HG02938 (cell line): ENCODE data around the gene TP53TG5.

Experiments
- ATAC-seq: cut with Tn5 transposase; IDR thresholded peaks from one replicate; pipeline ENCODE4 v1.9.1; 2021; ENCODE audit warnings: mild to moderate bottlenecking, moderate library complexity; ENCODE audit not compliant: unreplicated experiment

The TP53TG5 gene

DNA sequence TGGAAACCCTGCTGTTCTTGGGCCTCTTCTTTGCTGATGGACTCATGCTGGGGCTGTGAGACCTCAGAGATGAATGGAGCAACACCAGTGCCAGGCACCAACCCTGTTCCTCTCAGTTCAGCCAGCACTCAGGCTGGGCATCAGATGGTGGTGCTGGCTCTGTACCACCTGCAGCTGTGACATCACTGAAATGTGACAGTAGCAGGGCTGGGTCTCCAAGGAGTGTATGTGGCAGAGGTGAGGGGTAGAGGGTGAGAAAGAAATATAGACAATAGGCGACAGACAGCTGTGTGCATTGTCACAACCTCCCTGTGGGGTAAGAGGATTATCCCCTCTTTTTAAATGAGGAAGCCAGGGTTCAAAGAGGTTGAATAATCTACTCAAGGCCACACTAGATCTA lies at the start of gene TP53TG5:
TSS of gene TP53TG5 (minus strand) at position 135 of the 400 bp plus-strand sequence. CDS start at position 46, 89 bp downstream.
- ATAC-seq, result no peak

DNA sequence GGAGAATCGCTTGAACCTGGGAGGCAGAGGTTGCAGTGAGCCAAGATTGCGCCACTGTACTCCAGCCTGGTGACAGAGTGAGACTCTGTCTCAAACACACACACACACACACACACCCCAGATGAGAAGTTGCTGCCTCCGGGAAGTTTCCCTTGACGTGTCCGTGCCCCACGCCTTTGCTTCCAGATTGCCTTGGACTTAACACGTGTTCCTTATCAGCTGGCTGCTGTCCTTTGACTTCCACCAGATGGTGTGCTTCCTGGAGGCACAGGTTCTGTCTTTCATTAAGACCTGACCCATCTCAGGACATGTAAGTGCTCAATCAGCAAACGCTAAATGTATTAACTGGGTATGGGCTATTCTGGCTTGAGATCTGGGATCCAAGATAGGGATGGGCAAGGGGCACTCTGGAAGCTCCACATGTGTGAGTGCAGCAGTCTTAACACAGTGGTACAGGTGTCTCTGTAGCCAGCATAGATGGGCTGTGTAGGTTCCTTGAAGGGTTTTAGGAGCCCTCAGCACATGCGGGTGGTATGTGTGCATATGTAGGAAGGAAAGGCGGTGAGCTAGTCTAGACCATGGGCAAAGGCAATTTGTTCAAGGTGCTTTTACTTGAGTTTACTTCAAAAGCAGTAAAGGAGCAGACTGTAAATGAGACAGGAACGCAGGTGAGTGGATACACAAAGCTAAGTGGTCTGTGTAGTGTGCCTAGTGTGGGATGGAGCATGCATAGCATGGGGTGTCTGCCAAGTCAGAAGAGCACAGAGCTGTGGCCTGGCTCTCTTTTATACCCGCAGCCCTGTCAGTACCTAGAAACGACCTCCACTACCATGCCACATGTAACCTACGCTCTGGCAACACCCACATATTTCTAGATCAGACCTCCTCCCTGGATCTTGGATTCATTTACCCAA lies 49.4 kb upstream of the TP53TG5 start:
- no peak for ATAC-seq

DNA sequence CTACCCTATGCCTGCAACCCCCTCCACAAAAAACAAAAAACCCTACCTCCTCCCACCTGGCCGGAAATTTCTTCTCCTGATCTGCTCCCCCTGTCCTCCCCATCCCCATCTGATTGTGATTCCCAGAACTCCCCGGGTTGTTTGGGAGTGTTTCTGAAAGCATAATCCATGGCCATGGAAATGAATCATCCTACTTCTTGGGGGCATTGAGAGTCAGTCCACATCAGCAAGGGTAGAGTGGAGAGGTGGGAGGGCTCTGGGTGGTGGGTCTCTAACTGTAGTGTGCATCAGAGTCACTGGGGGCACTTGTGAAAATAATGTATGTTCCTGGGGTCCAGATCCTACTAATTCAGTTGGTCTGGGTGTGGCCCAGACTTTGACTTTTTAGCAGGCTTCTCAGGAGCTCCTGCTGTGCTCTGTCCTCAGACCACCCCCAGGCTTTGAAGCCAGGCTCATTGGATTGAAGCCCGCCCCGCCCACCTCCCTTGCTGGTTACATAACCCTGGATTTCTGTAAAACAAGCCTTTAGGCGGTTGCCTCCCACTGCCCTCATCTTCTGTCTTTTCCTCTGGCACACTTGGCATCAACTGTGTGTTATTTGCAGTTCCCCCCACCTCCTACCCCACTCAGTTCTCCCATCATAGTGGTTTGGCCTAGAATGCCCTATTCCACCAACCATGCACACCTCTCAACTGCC lies 48.3 kb upstream of the TP53TG5 start:
- ATAC-seq, result no peak

DNA sequence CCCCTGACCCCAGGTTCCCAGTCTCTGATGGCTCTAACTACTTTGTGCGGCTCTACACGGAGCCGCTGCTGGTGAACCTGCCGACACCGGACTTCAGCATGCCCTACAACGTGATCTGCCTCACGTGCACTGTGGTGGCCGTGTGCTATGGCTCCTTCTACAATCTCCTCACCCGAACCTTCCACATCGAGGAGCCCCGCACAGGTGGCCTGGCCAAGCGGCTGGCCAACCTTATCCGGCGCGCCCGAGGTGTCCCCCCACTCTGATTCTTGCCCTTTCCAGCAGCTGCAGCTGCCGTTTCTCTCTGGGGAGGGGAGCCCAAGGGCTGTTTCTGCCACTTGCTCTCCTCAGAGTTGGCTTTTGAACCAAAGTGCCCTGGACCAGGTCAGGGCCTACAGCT lies 47.4 kb upstream of the TP53TG5 start:
- ATAC-seq, result no peak

DNA sequence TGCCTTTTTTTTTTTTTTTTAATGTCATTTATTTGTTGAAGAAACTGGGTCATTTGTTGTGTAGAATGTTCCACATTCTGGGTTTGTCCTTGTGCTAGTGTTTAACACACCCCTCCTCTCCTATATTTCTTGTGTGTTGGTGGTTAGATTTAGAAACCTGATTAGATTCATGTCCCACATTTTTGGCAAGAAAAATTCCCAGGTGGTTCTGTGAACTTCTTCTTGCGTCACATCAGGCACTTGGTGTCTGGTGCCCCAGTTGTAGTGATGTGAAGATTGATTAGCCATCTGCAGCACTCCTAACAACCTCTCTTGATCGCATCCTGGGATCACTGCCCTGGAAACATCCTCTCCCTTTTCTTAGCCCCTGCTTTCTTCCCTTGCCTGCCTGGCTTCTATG lies 45.6 kb upstream of the TP53TG5 start:
- no peak for ATAC-seq

DNA sequence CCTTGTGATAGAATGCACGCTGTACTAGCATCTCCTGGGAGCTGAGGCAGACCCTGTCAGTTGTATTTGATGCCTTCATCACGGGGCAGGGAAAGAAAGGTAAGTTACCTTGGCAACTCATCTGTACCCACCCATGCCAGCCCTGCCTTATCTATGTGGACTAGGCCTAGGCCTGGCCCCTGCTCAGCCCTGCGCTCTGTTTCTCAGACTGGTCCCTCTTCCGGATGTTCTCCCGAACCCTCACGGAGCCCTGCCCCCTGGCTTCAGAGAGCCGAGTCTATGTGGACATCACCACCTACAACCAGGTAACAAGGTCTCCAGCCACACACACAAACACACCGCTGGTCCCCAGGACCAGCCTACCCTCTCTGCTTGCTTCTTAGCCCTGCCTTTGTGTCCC lies 42.0 kb upstream of the TP53TG5 start:
- no peak for ATAC-seq

DNA sequence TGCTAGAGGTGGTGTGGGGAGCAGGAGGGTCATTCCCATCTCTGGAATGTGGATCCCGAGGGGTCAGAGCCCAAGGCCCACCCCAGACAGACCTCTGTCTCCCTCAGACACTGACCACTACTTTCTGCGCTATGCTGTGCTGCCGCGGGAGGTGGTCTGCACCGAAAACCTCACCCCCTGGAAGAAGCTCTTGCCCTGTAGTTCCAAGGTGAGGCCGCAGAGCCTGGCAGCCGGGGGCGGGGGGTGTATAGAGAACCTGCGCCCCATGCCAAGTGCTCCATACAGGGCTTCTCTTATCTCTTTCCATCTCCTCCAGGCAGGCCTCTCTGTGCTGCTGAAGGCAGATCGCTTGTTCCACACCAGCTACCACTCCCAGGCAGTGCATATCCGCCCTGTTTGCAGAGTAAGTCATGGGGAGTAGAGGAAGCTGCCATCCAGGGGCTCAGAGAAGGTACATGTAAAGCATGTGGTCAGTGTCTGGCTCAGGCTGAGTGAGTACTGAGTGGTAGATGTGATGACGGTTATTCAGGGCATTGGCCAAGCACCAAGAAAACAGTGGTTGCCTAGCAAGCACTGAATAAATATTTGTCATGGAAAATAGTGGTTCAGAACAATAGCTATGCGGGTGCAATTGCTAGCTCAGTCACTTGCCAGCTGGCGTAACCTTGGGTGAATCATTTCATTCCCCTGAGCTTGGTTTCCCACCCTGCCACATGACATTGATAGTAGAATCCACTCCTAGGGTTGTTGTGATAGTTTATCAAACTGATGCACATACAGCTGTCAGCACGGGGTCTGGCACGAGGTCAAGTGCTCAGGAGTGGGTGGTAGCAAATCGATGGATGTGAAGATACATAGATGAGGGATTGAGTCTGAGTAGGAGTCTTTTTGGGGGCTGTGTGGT lies 41.3 kb upstream of the TP53TG5 start:
- ATAC-seq, result peak; percentile 68

DNA sequence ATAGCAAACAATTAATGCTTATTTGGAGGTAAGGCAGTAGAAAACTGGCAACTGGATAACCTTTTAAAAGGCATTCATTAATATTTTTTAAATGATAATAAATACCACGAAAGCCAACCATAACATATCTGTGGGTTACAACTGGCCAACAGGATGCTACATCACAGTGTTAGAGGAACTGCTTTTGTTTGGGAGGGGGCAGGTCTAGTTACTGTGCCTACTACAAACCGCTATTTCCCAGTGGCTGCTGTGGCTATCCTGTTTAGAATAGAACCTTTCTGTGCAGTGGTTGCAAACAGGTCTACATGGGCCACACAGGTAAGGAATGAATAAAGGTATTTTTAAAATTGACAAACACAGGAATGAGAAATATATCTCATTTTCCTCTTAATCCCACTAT lies 38.8 kb upstream of the TP53TG5 start:
- ATAC-seq, result no peak

DNA sequence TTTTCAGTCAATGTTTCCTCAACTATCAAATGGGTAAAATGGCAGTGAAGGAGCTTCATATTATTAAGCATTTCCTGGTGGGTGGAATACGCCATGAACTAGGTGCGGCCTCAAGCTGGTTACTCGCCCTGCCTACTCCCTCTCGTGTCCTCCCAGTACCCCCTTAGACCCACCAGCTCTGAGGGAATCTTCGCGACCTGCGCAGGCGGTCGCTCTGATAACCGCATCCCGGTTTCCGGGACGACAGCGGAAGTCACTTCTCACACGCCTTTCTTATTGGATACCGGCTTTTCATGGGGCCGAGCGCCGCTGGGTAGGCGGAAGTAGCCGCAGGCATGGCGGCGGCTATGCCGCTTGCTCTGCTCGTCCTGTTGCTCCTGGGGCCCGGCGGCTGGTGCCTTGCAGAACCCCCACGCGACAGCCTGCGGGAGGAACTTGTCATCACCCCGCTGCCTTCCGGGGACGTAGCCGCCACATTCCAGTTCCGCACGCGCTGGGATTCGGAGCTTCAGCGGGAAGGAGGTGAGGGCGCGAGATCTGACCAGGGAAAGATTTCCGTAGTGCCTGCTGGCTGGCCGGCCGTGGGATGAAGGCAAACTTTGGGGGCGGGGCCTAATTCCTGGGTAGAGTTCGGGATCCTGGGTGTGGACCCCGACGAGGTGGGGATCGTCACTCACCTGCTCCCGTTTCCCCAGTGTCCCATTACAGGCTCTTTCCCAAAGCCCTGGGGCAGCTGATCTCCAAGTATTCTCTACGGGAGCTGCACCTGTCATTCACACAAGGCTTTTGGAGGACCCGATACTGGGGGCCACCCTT lies 37.9 kb upstream of the TP53TG5 start, which contains the start of gene PIGT:
TSS of gene PIGT (plus strand) at position 320 of the 816 bp plus-strand sequence. CDS start at position 336, 16 bp downstream.
- ATAC-seq, result peak; percentile 66

DNA sequence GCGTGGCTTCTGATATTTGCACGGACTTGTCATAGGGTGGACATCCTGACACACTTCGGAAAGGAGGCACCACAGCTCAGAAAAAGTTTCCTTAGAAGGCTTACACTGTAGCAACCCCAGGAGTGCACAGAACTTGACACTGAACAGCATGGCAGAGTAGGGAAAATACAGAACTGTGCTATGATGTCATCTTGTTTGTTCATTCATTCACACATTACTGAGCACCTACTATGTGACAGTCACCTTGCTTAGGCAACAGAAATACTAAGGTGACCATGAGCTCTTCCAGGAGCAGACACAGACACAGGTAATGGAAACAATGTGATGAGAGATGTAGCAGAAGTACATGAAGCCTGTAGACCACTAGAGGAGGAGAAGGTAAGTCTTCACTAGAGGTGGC lies 35.4 kb upstream of the TP53TG5 start:
- no peak for ATAC-seq

DNA sequence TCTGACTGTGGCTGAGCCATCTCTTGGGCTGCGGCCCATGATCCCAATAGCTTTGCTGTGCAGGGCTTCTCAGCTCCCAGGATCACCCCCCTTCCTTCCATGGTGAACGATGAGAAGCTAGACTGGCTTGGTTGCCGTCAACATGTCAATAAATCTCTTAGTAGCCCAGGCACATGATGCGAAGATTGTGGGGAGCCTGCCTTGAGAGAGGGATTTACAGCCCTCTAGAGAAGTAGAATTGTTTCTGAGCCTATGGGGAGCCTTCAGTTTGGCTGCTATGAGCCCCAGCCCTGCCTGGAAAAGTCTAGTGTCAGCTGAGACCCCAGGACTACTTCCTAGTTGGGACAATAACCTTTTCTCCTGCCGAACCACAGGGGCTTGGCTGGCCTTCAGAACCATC lies 34.5 kb upstream of the TP53TG5 start:
- ATAC-seq, result no peak

DNA sequence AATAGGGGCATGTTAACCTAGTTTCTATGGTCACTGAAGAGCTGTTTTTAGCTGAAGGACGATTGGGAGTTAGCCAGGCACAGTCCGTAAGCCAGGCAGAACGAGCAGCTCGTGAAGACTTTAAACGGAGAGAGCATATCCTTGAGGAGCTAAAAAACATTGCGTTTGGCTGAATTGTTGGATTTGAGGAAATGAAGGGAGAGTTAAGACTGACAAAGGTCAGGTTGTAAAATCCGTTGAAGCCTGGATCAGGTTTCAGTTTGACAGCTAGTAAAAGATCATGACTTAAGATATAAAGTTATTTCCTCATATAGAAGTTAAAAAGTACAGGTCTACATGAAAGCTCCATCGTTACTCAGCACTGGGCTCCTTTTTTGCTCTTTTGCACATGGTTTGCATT lies 32.8 kb upstream of the TP53TG5 start:
- no peak for ATAC-seq

DNA sequence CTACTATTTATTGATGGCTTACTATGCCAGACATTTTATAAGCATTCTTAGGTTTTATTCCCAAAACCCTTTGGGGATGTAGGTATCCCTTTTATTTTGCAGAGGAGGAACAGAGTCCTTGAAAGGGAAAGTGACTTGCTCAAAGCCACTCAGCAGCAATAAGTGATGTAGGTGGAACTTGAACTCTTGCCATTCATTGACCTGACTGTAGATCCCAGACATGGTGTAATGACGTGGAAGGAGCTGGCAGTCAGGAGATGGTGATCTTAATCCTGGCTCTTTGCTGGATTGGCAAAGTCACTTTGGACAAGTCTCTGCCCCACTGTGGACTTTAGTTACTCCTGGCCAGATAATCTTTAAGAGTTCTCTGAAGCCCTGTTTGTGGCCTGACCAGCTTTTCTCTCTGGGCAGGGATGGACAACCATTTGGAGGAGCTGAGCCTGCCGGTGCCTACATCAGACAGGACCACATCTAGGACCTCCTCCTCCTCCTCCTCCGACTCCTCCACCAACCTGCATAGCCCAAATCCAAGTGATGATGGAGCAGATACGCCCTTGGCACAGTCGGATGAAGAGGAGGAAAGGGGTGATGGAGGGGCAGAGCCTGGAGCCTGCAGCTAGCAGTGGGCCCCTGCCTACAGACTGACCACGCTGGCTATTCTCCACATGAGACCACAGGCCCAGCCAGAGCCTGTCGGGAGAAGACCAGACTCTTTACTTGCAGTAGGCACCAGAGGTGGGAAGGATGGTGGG lies 31.6 kb upstream of the TP53TG5 start:
- no peak for ATAC-seq

DNA sequence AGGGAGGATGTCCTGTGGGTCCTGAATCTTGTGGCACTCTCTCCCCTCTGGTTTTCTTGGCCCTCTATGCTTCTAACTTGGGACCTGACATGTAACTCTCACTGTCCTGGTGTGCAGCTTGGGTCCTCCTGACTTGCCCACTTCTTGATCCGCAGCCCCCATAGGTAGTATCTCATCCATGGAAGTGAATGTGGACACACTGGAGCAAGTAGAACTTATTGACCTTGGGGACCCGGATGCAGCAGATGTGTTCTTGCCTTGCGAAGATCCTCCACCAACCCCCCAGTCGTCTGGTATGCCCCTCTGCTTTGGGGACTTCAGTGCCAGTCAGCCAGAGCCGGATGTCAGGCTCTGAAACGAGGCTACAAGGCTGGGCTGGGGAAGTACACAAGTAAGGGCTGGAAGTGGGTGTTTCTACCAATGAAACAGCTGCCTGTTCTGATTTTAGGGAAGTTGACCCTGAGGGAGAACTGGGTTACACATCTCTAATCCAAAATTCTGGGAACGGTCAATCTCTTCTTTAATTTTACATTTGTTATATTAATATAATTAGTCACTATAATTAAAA lies 30.6 kb upstream of the TP53TG5 start:
- no peak for ATAC-seq

DNA sequence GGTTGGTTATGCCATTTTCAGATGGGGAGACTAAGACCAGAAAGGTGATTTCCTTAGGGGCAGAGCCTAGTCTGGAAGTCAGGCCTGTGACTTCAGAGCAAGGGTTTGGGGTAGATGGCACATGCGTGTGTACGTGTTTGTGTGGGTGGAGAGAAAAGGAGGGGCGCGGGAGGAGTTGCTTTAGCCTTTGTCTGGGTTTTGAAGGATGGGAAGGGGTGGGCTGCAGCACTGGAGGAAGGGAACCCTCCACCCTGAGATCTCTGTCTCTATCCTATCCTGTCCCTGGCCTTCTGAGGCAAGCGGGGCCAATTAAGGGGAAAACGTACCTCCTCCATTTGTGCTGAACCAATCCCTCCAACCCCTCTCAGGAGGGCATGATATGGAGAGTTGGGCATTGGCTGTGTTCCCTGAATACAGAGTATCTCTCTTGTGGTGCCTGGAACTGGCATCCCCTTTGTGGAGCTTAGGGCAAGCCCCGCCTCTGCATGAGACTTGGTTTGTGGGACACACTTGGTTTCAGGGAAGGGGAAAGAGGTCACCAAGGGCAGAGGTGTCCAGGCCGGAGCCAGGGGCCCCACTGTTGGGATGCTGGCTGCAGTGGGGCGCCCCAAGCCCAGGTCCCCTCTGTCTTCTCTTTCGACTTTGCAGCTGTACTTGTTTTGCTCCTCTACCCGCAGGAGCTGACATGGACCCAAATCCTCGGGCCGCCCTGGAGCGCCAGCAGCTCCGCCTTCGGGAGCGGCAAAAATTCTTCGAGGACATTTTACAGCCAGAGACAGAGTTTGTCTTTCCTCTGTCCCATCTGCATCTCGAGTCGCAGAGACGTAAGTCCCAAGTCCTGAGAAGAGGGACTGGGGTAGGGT lies 29.9 kb upstream of the TP53TG5 start, which contains the start of gene DBNDD2:
TSS of gene DBNDD2 (plus strand) at position 507 of the 863 bp plus-strand sequence. CDS start at position 686, 179 bp downstream.
- no peak for ATAC-seq

DNA sequence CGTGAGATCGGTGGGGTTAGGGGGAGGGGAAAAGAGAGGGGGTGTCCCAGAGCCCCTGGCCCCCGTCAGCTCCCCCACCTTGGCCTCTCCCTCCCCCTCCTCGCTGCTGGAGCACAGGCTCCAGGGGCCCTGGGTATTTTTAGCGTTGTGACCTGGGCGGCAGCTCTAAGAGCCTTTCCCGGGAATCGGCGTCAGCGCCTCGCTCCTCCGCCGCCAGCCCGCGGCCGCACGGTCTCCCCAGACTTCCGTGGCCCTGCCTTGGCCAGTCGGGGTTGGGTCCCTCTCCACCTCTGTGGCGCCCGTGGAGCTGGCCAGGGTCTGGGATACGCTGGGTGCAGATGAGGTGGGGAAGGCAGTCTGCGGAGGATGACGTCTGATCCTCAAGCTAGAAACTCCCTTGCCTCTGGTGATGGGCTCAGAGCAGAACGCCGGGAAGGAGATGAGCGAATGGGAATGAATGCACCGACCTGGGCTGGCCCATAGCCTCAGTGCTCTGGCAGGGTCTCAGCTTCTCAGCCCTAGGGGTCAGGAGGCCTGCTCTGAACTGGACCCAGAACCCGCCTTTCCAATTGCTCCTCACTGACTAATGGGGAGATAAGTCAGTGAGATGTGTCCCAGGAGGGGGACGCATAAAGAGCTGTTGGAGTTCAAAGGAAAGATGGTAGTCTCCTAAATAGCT lies 29.1 kb upstream of the TP53TG5 start:
- ATAC-seq, result no peak

DNA sequence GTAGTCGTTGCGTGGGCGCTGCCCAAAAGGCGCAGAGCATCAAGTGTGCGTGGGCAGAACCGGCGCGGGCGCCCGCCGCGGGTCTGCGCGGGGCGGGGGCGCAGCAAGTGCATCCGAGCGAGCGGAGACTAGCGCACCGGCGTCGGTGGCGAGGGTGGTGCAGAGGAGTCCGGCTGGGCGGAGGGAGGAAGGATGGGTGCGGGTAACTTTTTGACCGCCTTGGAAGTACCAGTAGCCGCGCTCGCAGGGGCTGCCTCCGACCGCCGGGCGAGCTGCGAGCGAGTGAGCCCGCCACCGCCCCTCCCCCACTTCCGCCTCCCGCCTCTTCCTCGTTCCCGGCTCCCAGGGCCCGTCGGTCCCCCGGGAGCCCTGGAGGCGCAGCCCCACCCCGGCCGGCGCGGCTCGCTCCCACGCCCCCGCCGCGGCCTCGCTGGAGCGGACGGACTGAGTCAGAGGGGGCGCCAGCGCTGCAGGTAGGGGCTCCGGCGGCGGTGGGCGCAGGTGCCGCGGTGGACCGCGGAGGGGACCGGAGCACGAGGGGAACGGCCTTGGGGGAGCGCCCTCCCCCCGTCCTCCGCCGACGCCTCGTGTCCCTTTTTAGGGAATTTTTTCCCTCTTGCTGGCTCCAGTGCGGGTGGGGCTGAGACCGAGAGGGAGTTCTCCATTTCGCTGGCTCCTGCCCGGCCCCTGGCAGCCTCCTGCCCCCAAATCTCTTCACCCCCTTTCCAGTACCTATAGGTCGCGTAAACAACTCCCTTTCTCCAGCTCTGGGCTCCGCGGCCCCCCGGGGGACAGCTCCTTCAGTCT lies 28.3 kb upstream of the TP53TG5 start:
- ATAC-seq, result no peak
